PC-3 (cell line): ENCODE measurements around the gene ZMYM1.
"Not testable (repeated sequence)": the region's sequence is repeated elsewhere in the genome, so short reads cannot be mapped to it uniquely, and the experiment has no call there.

Experiments used
- CTCF ChIP-seq: fragments of 300-600 bp; sonication (generic); conservative IDR thresholded peaks from 2 replicates; pipeline ENCODE4 v1.5.1; 2017; ENCODE audit warnings: antibody characterized with exemption, low read depth, mild to moderate bottlenecking, low read length
- EZH2phosphoT487 ChIP-seq: fragments of 300-600 bp; sonication (generic); IDR thresholded peaks from 2 replicates; pipeline ENCODE4 v1.6.1; 2018; ENCODE audit warnings: mild to moderate bottlenecking, antibody characterized with exemption, low read length, borderline replicate concordance

GRCh38 chr1:35142728-35143127 is 63.5 kb downstream of the ZMYM1 start:
- not testable (repeated sequence) for TF ChIP-seq EZH2phosphoT487, CTCF
